SHP77 (cell line): ENCODE data around the gene QDPR.
"Not testable (repeated sequence)": the region's sequence is repeated elsewhere in the genome, so short reads cannot be mapped to it uniquely, and the experiment has no call there.

ENCODE experiments used
- DNase-seq, 2 experiments: peaks; one replicate each; lab custom pipeline; 2025; lab: John Stamatoyannopoulos, UW

Gene QDPR

DNA sequence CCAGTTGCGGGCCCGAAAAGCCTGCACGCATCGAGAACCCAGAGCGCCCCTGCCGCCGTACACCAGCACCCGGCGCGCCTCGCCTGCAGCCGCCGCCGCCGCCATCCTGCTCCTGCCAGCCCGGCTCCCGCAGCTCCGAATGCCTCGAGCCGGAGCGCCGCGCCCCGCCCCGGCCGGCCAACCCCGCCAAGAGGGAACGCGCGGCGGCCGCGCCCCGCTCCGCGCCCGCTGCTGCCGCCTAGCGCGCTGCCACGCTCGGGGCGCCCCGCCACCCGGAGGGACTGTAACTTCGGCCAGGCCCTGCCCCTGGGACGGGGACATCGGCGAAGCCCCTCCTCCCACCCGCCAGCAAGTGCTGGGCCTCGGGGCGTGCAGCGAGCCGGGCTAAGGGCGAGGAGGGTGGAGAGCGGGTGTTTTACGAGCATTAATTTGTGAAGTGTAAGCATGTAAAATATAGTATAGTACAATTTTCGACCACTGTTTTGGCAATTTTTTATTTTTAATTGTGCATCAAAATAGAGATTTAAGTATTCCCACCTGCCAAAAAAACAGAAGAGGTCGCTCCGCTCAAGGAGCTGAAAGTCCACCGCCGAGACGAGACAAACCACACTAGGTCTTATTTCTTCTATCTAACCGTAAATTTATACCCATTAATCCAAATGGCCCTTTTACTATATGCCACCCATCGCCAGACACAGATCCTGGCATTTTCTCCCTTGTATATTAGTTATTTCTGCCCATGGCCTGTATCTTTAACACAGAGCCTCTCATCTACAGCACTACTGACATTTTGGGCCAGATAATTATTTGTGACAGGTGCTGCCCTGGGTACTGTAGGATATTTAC is at the start of gene QDPR:
QDPR (minus strand) TSS at position 141 of the 846 bp plus-strand sequence; CDS start at position 105, 36 bp downstream.
- DNase-seq = peak; percentile 26 to 63

DNA sequence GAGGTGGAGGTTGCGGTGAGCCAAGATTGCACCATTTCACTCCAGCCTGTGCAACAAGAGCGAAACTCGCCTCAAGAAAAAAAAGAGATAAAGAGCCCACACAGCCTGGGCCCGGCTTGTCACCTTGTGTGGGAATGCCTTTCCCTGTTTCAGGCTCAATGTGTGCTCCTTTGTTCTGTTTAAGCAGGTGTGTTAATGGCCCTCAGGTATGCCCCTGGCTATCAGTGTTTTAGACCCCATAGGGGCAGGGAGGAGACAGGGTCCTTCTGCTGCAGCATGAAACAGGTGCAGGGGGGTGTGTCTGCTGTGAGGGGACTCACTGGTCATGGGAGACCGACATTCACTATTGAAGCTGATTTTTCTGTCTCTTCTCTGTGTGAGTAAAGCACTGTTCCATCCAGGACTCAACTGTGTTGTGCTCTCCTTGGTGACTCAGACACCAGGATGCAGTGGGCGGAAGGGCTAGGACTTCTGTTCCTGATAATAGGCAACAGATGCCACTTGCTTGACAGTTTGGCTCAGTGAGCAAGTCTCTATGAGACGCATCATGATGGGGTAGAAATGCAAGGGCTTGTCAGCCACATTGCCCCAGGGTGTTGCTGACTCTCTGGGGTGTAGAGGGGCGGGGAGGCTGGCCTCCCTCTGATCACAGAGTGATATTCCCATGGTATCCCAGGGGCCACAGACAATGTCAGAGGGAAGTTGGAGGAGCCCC is 49.5 kb upstream of the QDPR start:
- no peak for DNase-seq

DNA sequence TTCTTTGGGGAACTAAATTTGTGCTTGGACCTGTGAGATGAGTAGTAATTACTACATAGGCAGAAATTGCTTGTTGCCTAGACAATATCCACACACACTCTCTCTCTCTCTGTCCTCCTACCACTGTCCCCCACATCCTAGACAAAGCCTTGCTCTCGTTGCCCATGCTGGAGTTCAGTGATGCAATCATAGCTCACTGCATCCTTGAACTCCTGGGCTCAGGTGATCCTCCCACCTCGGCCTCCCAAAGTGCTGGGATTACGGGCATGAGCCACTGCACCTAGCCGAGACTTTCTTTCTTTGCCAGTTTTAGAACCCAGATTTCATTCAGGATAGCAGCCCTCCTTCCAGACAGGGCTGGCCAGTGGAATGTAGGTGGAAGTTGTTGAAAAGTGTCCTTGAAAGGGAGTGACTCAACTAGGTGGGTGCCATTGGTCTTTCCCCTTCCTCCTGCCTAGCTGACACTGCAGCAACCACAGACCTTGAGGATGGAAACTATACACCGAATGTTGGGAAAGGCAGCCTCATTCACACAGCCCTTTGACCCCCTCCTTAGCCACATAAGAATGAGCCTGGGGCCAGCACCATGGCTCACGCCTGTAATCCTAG is 48.3 kb upstream of the QDPR start:
- no peak for DNase-seq

DNA sequence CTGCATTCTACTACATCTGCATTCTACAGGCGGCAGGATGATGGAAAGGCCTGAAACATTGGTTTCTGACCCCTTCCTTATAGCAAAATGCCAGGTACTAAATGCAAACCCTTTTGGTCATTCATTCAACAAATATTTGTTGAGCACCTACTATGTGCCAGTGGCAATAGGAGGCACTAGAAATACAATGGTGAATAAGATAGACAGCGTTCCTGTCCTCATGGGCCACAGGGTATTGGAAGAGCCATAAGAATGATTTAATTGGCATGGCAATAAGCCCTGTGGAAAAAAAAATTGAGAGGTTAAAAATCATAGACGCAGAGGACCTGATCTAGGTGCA is 47.8 kb upstream of the QDPR start:
- no peak for DNase-seq

DNA sequence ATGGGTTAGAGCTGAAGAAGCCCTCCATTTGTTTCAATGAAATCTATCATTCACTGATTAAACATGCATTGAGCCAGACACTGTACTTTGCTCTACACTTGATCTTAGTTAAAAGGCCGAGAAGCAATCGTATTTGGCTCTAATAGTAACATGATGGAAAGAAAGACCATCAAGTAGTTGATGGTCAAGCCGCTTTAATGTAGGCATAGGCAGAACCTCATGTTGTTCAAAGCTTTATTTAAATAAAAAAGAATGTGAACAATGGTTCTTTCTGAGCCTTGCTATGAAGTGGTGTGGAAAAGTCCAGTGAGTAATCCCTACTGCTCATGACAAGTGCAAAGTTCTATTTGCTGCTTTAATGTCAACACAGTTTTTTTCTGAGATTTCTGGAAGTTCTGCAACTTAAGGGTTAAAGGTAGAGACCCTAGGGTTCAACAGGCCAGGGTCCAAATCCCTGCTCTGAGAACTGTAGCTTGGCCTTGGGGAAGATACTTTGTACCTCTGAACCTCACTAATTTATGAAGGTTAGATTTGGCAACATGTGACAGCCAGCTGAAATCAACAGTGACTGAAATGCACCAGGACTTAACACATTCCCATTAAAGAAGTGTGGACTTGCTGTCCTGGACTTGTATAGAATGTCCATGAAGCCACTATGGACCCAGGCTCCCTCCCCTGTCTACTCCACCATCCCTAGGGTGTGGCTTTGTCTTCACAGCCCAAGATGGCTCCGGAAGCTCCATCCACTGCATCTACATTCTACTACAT is 47.2 kb upstream of the QDPR start:
- DNase-seq = no peak

DNA sequence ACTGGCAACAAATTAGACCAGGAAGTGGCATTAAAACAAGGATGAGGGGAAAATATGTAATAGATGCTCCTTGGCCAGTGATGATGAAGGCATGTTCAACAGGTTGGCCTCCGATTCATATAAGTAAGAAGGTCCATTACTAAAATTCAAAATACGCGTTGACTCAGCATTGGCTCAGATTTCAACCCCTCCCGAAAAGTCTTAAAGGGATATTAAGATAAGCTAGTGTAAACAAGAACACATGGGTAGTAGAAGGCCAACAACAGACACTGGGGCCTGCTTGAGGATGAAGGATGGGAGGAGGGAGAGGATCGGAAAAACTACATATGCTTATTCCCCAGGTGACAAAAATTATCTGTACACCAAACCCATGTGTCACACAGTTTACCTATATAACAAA is 46.0 kb upstream of the QDPR start:
- DNase-seq = no peak

DNA sequence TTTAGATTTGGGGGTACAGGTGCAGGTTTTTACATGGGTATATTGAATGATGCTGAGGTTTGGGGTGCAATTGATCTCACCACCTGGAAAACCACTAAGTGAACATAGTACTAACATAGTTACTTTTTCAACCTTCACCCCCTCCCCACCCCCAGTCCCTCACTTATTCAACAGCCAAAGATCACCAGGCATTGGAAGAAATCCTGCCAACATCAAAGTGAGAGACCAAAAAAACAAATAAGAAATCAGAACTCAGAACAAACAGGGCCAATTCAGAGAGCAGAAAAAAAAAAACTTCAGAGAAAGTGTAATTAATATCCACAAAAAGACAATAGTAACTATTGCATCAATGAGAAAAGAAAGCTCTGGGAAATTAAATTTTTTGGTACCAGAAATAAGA is 44.6 kb upstream of the QDPR start:
- no peak for DNase-seq

DNA sequence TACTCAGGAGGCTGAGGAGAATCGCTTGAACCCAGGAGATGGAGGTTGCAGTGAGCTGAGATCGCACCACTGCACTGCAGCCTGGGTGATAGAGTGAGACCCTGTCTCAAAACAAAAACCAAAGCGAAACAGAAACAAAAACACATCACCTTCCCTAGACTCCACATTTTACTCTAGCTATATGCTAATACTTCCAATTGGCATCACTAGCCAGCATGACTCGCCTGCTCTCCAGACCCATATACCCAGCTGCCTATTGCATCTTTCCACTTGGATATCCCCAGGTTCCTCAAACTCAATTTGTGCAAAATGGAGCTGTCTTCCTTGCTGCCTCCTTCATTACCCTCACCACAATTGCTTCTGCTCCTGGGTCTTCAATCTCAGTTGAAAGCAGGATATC is 42.7 kb upstream of the QDPR start:
- no peak for DNase-seq

DNA sequence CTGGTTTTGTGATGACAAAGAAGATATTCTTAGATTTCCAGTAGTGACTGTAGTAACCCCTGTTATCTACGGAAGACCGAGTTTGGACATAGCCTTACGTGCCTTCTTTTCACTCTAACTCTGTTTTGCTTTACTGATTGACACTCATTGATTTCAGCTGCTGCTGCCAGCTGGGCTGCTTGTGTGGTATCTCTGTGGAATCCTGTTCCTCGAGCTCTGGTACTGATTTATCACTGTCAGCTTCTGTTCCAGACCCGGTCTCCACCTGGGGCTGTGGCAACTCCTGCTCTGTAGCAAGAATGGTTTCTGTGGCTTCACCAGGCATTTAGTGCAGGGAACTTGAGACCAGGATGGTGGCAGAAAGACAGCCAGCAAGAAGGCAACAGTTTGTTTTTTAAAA is 40.5 kb upstream of the QDPR start:
- DNase-seq = no peak

DNA sequence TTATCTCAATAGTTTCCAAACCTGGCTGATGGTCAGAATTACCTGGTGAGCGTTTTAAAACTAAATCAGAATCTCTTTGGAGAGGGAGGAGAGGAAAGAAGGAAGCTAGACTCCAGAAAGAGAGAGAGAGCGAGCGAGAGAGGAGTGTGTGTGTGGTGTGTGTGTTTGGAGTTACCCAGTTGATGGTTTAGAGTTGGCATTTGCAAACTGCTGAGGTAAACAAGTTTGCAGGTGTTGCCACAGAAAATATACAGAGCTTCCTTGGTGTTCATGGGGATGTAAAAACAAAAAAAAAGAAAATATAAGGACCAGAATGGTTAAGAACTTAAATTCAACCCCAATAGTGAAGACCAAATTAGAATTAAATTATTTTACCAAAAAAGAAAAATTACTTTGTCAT is 38.7 kb upstream of the QDPR start:
- no peak for DNase-seq

DNA sequence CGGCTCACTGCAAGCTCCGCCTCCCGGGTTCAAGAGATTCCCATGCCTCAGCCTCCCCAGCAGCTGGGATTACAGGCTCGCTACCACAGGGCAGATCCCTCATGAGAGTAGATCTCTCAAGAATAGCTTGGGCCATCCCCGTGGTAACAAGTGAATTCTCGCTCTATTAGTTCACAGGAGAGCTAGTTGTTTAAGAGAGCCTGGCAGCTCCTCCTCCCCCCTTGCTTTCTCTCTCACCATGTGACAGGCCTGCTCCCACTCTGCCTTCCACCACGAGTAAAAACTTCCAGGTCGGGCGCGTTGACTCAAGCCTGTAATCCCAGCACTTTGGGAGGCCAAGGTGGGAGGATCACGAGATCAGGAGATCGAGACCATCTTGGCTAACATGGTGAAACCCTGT is 34.8 kb upstream of the QDPR start:
- no peak for DNase-seq

DNA sequence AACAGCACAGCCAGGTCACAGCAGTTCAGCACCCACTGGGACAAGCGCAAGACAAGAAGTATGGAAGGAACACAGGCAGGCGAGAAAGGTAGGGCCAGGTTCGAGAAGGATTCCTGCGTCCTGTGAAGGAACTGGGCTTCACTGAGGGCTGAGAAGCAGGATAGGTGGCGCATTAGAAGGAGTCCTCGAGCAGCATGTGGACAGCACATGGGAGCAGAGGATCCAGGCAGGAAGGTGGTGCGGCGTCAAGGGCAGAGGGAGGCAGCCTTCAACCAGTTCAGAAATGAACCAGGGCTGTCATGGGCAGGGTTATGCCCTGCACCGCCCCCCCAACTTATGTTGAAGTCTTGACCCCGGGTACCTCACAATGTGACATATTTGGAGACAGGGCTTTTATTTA is 34.3 kb upstream of the QDPR start:
- DNase-seq = no peak

DNA sequence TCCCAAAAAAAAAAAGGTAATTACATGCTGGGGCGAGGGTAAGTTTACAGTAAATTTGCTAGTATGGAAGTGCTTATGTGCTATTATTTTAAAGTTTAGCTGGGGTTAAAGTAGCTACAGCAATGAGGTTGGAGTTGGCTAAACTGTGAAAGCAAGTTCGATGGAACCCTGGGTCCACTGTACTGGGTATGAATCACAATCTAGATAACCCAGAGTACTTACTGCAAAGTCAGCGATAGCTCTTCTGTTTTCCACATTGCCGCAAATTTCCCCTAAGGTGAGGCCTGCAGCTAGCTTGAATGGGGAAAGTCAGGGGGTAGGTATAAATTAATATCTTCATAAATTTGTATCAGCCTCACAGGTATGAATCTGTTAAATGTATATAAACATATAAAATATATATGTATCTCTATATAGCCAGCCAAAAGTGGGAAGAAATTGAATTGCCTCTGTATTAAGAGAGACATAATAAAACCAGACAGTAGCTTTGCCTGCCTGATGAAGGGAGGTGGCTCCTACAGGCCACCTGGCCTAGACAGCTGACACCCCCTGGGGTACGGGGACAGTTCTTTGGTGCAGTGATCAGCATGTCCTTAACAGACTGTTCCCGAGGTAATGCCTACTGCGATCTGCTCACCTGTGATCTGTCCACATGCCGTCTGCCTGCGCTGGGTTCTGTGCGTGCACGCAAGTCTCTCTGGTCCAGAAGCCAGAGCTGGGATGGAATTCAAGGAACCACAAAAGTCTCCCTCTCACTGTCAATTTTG is 33.7 kb upstream of the QDPR start:
- DNase-seq = no peak

DNA sequence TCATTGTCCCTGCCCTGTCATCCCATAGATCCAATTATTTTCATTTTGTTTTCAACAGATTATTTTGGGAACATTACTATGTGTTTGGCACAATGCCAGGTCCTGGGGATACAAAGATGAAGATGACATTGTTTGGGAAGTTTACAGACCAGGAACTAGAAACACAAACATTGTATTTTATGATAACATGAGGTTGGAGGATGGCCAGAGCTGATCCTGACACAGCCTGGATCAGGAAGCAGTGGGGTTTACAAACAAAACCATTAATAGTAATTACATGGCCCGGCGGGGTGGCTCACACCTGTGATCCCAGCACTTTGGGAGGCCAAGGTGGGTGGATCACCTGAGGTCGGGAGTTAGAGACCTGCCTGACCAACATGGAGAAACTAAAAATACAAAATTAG is 32.9 kb upstream of the QDPR start:
- peak in 1 of 2 experiments; percentile 13 for DNase-seq

DNA sequence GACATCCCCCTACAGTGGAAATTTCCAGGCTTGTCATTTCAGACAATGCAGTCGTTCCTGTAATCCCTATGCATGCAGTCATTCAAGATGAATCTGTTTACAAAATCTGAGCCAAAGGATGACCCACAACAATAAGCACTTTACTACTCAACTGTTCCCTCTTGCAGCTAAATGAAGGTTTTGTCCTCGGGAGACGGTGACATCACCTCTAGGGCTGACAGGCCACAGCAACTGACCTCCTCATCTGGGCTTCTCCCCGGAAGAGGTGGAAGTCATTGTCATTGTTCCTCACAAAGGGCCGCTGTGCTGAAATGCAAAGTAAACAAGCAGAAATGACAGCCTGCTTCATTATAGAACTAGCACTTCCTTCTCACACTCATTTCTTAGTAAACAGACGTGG is 32.3 kb upstream of the QDPR start:
- peak; percentile 43 to 58 for DNase-seq

DNA sequence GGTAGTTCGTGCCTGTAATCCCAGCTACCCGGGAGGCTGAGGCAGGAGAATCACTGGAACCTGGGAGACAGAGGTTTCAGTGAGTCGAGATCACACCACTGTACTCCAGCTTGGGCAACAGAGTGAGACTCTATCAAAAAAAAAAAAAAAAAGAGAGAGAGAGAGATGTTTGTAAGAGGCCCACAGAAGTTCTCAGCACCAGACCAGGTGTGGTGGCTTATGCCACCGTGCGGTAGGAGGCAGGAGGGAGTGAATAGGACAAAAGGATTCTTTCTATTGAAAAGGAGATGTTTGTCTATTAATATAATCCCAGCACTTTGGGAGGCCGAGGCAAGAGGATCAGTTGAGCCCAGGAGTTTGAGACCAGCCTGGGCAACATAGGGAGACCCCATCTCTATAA is 25.2 kb upstream of the QDPR start:
- not testable (repeated sequence) for DNase-seq

DNA sequence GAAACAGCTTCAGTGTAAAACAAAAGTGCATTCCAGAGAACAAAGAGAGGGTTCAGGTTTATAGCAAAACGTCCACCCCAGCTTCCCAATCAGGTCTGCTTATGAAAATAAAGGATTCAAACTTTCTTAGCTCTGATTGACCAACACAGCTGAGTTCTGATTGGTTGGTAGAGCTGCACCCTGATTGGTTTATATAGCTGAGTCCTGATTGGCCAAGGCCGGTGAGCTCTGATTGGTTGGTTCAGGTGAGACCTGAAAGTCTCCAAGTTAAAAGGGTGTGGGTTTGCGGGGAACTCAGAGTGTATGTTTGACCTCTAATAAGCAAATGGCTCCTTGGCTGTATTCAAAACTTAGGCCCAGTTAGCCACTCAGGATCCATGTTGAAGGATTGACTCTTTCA is 24.0 kb upstream of the QDPR start:
- DNase-seq = no peak

DNA sequence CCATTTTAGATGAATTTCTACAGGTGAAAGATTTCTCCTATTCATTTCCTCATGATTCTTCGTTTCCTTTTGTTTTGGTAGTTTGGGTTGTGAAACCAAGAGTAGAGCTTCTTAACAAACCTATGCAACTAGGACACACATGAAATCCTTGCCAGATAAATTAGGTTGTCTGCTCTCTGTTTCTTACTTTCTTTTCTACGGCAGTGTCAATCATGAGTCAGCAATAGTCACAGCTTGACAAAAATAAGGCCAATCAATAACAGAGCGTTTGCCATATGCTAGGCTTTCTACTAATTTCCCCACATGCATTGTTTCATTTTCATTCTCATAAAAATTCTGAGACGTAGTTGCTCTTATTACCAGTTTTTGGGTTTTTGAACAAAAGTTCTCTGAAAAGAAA is 23.4 kb upstream of the QDPR start:
- DNase-seq = no peak

DNA sequence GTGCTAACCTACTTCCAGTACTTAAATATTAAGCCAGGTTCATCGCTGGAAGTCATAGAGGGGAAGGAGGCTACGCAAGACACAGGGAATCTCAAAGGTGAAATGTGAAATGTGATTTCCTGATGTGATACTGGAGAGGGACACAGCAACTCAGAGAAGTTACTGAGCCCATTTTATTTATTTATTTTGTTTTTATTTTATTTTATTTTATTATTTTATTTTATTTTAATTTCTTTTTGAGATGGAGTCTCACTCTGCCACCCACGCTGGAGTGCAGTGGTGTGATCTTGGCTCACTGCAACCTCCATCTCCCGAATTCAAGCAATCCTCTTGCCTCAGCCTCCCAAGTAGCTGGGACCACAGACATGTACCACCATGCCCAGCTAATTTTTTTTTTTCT is 22.8 kb upstream of the QDPR start:
- DNase-seq = no peak

DNA sequence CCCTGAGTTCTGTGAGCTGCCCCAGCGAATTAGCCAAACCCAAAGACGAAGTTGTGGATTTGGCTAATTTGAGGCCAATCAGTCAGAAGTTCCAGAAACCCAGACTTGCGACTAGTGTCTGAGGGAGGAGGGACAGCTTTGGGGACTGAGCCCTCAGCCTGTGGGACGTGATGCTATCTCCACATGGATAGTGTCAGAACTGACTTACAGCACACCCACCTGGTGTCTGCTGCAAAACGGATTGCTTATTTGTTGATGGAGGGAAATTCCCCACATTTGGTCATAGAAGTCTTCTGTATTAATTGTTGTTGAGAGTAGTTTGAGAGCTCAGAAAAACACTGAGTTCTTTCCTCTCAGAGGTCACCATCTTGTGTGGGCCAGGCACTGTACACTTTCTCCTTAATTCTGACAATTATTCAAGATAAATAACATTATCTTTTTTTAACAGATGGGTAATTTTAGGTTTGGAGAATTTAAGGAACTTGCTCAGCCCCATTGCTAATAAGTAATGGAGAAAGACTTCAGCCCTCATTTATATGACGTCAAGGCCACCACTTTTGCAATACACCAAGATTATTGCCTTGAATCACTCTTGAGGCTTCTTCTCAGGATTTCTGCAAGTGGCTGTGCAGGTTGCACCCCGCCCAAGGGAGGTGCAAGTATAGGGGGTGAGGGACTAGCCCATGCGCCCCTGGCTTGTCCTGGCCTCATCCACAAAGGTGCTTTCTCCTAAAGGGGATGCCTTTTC is 19.8 kb upstream of the QDPR start:
- DNase-seq = no peak

DNA sequence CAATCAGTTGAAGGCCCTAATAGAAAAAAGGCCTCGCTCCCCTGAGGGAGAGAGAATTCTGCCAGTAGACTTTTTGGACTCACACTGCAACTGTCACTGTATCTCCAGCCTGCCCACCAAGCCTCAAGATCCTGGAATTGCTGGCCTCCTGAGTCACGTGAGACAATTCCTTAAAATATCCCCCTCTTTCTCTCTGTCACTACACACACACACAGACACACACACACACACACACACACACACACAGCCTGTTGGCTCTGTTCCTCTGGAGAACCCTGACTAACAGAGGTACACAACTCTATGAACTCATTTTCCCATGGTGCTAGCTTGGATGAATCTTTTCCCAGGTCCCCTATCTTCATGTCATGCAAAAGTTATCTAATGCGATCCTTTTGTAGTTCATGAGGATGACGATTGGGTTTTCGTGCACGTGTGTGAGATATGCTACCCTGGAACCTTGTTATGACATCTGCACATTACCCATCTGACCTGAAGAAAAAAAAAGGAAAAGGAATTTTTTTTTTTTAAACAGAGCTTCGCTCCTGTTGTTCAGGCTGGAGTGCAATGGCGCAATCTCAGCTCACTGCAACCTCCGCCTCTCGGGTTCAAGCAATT is 16.8 kb upstream of the QDPR start:
- no peak for DNase-seq
